SH-SY5Y (cell line): ENCODE measurements around the gene CA10.
A peak's percentile ranks its signal among the peaks of the same experiment; 100 is the strongest.

ENCODE experiments used
- GATA2 ChIP-seq: IDR thresholded peaks from 2 replicates; pipeline ENCODE4 v1.6.1; 2011; ENCODE audit warnings: mild to moderate bottlenecking, low read depth, low read length
- GATA3 ChIP-seq: IDR thresholded peaks from 2 replicates; pipeline ENCODE4 v1.6.1; 2011; ENCODE audit warnings: low read depth, mild to moderate bottlenecking, low read length, moderate library complexity

The CA10 gene

DNA sequence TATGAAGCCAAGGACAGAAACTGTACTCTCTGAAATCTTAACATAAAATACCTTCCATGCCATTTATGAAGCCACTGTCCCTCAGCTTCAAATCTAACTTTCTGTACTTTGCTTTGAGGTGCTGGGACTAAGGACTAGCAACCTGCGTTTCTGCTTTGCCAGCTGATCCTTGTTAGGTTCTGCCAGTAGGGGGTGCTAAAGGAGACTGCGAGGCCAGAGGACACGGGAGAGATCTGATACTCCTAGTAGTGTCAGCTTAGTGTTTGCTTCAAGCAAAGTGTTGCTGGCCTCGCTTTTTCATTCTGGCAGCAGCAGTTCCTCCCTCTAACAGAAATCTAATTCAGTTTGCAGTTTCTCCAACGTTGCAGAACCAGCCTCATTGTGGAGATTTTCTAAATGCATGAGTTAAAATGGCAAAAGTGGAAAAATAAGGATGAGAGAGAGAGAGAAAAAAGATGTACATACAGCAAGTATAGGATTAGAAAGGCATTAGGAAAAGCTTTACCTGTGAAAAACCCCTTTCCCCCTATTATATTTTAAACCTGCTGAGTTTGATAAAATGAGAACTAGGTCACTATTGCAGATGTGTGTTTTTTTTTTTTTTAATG, 297.5 kb downstream of the CA10 start:
- TF ChIP-seq GATA3 (no peak), GATA2 (no peak)

DNA sequence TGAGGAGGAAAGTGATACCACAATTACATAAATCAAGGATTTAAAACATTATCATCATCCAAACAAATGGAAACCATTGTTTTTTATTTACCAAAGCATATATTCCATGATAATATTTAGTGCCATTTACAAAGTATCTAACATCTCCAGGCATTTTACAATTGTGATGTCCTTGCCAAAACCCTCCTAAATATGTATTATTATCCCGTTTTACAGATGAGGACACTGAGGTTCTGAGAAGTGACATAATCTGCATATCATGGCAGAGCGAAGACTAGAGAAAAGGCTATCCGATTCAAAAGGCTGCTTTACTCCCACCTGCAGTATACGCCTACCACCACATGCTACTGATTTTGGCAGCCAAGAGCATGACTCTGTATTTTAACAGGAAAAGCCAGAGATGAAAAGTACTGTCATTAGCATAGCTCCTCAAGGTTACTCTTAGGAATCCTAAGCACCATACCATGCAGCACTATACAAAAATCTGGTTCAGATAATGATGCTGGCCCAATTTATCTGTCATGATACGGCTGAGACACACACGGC, 301.4 kb downstream of the CA10 start:
- TF ChIP-seq GATA2 = no peak
- TF ChIP-seq GATA3 = no peak

GRCh38 chr17:51855806-51856205, 302.7 kb downstream of the CA10 start:
- TF ChIP-seq GATA2 = no peak
- no peak for TF ChIP-seq GATA3

DNA sequence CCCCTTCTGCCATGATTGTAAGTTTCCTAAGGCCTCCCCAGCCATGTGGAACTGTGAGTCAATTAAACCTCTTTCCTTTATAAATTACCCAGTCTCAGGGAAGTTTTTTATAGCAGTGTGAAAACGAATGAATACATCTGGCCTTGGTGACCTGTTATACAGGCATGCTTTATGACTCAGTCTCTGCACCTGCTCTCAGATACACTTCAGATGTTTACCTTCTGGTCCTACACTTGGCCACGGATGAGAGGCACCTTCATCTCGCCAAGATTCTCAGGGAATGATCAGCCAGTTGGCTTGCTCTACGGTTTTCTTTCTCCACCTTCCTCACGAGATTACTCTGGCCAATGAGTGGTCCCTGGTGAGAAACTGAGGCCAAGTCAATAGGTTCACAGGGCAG, 304.7 kb downstream of the CA10 start:
- no peak for TF ChIP-seq GATA3
- no peak for TF ChIP-seq GATA2

- no peak for TF ChIP-seq GATA3
- TF ChIP-seq GATA2 = no peak
Measured at GRCh38 chr17:51852603-51853002, 305.9 kb downstream of the CA10 start.

DNA sequence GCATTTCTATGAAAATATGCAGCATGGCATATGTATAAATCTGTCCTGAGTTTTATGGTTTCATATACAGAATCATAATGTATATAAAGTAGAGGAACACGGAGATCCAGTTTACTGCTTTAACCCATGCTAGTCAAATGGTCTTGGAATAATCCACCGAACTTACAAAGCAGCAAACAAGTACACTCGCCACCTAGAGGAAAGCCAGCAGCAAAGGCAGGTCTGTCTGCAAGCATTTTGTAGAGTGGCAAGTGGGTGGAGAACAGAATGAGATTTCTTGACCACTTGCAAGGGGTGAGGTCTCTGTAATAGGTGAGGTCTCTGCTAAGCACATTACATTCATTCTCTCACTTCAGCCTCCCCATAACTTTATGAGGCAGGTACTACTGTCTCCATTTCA, 308.3 kb downstream of the CA10 start:
- TF ChIP-seq GATA2 (no peak), GATA3 (no peak)

GRCh38 chr17:51848451-51848850, 310.1 kb downstream of the CA10 start:
- no peak for TF ChIP-seq GATA3
- no peak for TF ChIP-seq GATA2

- no peak for TF ChIP-seq GATA3
- peak; percentile 69; the same call in 1 of the 2 replicates for TF ChIP-seq GATA2
Measured at GRCh38 chr17:51846566-51846965, 311.9 kb downstream of the CA10 start.

DNA sequence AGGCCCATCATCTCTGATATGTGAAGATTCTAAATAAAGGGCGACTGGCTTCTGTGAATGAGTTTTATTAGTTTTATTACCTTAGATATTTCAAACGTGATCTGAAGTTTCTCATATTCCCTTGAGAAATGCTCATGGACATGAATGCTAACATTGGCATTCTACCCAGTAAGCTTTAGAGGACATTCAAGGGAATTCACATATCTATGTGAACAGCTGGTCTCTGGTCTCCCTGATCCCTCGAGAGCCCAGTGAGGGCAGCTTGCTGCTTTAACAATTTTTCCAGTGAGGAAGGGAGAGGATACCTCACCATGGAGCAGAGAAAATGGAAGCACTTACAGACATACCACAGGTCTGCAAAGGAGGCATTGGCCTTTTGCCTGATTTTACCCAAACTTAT, 312.7 kb downstream of the CA10 start:
- no peak for TF ChIP-seq GATA3

GRCh38 chr17:51842763-51843162, 315.8 kb downstream of the CA10 start:
- TF ChIP-seq GATA2 (no peak), GATA3 (no peak)

DNA sequence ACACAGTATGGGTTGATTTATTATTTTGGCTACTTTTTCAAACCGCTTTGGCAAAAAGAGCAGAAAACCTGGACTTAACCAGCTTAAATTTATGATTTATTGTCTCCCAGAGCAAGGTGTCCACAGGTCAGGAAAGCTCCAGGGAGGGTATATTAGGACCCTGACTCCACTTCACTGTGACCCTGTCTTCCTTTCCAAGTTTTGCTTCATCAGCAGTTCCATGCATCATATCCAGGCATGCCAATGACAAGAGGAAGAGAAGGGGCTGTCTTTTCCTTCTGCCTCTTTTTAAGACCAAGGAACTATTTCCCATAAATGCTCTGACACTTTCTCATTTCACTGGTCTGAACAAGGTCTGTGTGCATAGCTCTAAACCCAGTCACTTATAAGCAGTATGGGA, 316.8 kb downstream of the CA10 start:
- TF ChIP-seq GATA2 = no peak
- no peak for TF ChIP-seq GATA3

- no peak for TF ChIP-seq GATA3
Measured at GRCh38 chr17:51840688-51841087, 317.8 kb downstream of the CA10 start.

DNA sequence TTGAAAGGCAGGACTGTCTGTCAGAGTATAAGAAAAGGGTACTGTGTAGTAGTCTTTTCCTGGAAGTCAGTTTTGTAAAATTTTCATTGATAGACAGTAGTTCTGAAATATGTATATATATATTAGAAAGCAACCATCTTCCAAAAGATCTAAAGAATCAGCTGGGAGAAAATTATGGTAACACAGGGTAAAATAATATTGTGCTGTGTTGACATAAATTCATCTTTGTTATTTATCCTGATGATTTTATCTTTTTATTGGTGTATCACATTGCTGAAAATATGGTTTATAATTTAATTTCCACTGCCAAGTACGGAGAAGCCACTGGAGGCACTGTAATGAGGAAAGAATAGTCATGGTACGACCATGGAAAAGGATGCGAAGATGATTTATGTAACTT, 324.9 kb downstream of the CA10 start:
- no peak for TF ChIP-seq GATA2
- no peak for TF ChIP-seq GATA3

- TF ChIP-seq GATA3 (no peak), GATA2 (no peak)
Measured at GRCh38 chr17:51833045-51833444, 325.5 kb downstream of the CA10 start.

DNA sequence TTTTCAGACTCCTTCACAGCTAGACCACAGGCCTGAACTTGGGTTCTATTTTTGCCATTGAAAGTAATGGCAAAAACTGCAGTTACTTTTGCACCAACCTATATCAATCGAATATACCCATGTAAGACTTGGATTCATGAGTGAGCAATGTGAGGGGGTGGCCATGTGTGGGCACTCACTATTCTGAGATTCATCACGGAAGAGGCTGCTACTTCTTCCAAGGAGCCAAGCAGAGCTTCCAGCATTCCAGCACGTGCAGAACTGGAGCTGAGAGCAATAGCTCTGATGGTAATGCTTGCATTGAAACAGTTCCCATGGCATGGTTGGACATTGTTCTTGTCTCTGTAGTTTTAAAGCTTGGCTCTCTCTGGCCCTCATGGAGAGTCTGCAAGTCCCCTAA, 327.6 kb downstream of the CA10 start:
- TF ChIP-seq GATA3 (no peak), GATA2 (no peak)

DNA sequence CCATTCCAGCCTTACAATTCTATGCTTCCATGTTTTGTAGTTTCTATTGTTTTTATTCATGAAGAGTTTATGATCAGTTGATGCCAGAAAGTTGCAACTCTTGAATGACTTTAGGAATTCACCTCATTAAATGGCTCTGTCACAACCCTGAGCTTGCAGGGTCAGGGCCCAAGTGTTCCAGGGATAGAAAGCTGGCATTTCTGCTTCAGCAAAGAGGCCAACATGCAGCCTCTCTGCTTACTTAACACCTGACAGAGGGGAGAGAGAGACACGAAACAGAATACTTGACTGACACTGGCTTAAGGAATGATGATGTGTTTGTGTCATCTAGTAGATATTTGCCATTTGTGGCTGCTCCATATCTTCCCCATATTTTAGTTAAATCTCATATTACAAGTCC, 328.1 kb downstream of the CA10 start:
- no peak for TF ChIP-seq GATA3
- no peak for TF ChIP-seq GATA2
